Measurements from ENCODE around the gene HOXC9. TPM values are rescaled to one million over a fixed set of nuclear protein-coding genes. Genes with fewer than 3 reads are reported as not detected.

The HOXC9 gene
- total and polyA plus RNA-seq, 11 donors: not detected

DNA sequence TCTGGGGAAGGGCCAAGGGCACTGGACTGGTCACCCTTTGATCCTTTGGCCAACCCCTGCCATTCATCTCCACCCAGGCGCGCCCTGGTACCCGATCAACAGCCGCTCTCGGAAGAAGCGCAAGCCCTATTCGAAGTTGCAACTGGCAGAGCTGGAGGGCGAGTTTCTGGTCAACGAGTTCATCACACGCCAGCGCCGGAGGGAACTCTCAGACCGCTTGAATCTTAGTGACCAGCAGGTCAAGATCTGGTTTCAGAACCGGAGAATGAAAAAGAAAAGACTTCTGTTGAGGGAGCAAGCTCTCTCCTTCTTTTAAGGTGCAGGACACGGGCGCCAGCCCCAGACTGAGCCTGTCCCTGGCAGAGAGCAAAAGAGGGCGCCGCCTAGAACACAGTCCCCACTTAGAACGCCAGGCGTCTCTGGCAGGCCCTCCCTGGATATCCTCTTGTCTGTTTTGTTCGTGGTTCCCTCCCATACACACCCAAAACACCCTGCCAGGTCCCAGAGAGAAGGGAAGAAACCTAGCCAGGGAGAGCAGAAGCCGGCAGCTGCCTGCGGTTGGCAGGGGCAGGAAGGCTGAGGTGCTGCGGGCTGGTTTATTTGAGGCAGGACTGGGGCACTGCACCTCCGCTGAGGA, 43.6 kb upstream of the HOXC9 start:
- ATAC-seq (no peak), DNase-seq (no peak)
- 8 to 10% (median 9%) methylated on average over 22 to 25 of the region's 25 CpGs for WGBS, 4 donors
- Histone ChIP-seq H3K9me3 (no peaks in the 10 kb centered on the region), H3K36me3 (no peaks in the 10 kb centered on the region), H3K4me1 (peaks cover 0 to 21% (median 2%) of the 10 kb centered on the region in 12 donors), H3K4me3 (no peak overlapping the region), H3K27me3 (peaks cover 81 to 100% (median 100%) of the 10 kb centered on the region in 9 donors), H3K27ac (no peak overlapping the region)
- intact Hi-C loops (cut with DNase I): no loop called here
- TF ChIP-seq POLR2A (IDR thresholded peaks at IDR 0.05): no peak
- TF ChIP-seq, protein P1, sequence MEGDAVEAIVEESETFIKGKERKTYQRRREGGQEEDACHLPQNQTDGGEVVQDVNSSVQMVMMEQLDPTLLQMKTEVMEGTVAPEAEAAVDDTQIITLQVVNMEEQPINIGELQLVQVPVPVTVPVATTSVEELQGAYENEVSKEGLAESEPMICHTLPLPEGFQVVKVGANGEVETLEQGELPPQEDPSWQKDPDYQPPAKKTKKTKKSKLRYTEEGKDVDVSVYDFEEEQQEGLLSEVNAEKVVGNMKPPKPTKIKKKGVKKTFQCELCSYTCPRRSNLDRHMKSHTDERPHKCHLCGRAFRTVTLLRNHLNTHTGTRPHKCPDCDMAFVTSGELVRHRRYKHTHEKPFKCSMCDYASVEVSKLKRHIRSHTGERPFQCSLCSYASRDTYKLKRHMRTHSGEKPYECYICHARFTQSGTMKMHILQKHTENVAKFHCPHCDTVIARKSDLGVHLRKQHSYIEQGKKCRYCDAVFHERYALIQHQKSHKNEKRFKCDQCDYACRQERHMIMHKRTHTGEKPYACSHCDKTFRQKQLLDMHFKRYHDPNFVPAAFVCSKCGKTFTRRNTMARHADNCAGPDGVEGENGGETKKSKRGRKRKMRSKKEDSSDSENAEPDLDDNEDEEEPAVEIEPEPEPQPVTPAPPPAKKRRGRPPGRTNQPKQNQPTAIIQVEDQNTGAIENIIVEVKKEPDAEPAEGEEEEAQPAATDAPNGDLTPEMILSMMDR (IDR thresholded peaks at IDR 0.05): no peak

DNA sequence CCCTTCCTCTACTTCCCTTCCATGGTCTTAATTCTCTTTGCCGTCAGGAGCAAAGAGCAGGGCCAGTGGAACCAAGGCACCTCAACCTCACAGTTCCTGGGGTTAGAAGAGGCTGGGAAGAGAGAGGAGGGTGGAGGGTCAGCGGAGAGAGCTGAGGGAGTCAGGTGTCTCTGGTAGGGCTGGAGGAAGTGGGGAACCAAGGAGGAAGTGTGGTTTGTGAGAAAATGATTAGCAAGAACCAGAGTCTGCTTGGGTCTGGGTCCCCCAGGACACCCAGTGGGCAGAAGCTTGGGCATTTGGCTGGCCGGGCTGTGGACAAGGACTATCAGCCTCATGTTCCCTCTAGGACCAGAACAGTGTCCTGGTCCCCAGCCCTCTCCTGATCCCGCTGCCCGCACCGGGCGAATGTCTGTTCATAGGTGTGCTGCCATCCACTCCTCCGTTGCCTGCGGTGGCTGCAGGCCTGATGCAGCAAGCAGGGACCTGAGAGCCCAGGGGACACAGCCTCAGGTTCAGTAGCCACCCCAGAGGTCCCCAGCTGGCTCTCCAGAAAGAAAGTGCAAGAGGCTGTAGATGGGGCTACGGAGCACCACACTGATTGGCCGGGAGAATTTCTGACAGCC, 42.9 kb upstream of the HOXC9 start:
- H3K9me3 ChIP-seq: no peaks in the 10 kb centered on the region
- no peak for ATAC-seq
- peaks cover 81 to 100% (median 100%) of the 10 kb centered on the region in 9 donors for H3K27me3 ChIP-seq
- TF ChIP-seq POLR2A (IDR thresholded peaks at IDR 0.05): no peak
- TF ChIP-seq, protein P1 (IDR thresholded peaks at IDR 0.05): no peak
- intact Hi-C loops (cut with DNase I): no loop called here
- H3K36me3 ChIP-seq: no peaks in the 10 kb centered on the region
- H3K4me3 ChIP-seq: no peak overlapping the region
- H3K27ac ChIP-seq: no peak overlapping the region
- 11 to 20% (median 15%) methylated on average over 11 of the region's 11 CpGs for WGBS, 4 donors
- H3K4me1 ChIP-seq: peaks cover 0 to 17% (median 0%) of the 10 kb centered on the region in 12 donors
- DNase-seq: no peak

DNA sequence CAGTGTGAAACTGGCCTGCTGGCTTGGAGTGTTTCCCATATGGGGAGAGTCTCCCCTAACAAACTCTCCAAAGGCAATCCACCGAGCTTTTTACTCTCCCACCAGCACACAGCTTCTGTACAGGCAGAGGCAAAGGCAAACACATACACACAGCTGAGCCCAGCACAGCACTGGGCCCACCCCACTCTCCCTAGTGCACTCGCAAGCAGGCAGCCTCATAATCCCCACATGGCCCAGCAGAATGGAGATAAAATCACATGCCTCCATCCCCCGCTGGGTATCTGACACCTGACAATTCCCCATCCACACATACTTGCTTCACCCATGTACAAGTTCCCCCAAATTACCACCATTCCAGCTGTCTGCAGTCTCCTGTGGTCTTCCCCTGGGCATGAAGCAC, 41.8 kb upstream of the HOXC9 start:
- ATAC-seq (no peak), DNase-seq (no peak)
- H3K27ac ChIP-seq: no peak overlapping the region
- no peaks in the 10 kb centered on the region for H3K9me3 ChIP-seq
- H3K4me3 ChIP-seq: no peak overlapping the region
- intact Hi-C loops (cut with DNase I): no loop called here
- 12 to 18% (median 16%) methylated on average over 3 of the region's 3 CpGs for WGBS, 4 donors
- peaks cover 0 to 17% (median 0%) of the 10 kb centered on the region in 12 donors for H3K4me1 ChIP-seq
- no peak for TF ChIP-seq POLR2A (IDR thresholded peaks at IDR 0.05)
- TF ChIP-seq, protein P1 (IDR thresholded peaks at IDR 0.05): no peak
- H3K27me3 ChIP-seq: peaks cover 77 to 100% (median 100%) of the 10 kb centered on the region in 9 donors
- no peaks in the 10 kb centered on the region for H3K36me3 ChIP-seq

DNA sequence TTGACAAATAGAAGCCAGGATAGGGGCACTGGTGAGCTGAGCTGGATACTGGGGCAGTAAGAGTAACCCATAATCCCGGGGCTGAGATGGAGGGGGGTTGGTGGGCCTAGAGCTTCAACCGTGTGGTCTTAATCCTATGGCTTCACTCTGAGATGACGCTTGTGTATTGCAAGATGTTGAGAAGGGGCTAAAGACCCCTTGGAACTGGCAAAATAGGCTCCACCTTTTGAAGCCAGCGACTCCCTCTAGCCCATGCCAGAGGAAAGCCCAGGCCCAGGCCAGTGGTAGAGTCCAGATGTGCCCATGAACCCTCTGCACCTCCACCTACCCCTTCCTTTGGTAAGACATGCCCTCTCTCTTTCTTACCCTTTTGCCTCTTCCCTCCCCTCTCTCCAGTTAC, 40.6 kb upstream of the HOXC9 start:
- Histone ChIP-seq H3K27ac (no peak overlapping the region), H3K36me3 (no peaks in the 10 kb centered on the region), H3K27me3 (peaks cover 76 to 100% (median 100%) of the 10 kb centered on the region in 9 donors), H3K4me3 (no peak overlapping the region), H3K9me3 (no peaks in the 10 kb centered on the region), H3K4me1 (peaks cover 0 to 25% (median 0%) of the 10 kb centered on the region in 12 donors)
- ATAC-seq: no peak
- TF ChIP-seq, protein P1 (IDR thresholded peaks at IDR 0.05): no peak
- no peak for TF ChIP-seq POLR2A (IDR thresholded peaks at IDR 0.05)
- 3 to 15% (median 9%) methylated on average over 4 of the region's 4 CpGs for WGBS, 4 donors
- intact Hi-C loops (cut with DNase I): no loop called here
- no peak for DNase-seq
